ENCODE data around the gene TAF11L13.

Gene TAF11L13

DNA sequence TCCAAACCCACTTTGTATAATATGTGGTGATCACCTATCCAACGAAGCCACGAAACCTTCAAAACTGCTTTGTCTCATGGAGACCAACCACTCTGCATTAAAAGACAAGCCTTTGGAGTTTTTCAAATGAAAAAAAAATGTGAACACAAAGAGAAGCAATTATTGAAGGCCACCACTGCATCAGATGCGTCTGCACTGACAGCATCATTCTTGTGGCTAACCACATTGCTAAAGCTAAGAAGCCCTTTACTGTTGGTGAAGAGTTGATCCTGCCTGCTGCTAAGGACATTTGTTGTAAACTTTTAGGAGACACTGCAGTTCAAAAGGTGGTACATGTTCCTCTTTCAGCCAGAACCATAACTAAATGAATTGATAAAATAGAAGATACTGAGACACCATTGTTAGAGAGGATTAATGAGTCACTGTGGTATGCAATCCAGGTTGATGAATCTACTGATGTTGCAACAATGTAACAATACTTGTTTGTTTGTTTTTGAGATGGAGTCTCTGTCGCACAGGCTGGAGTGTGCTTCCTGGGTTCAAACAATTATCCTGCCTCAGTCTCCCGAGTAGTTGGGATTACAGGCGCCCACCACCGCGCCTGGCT lies 47.8 kb downstream of the TAF11L13 start:
- no peak for ATAC-seq
- TF ChIP-seq RARB (CRISPR knock-in tag; IDR thresholded peaks at IDR 0.05) (no peak), TOX (CRISPR knock-in tag; IDR thresholded peaks at IDR 0.05; ENCODE audit: borderline replicate concordance) (no peak), ZNF8 (CRISPR knock-in tag; IDR thresholded peaks at IDR 0.05) (no peak), ARNTL (CRISPR knock-in tag; IDR thresholded peaks at IDR 0.05; ENCODE audit: borderline replicate concordance, low read depth) (no peak), ZFP3 (CRISPR knock-in tag; IDR thresholded peaks at IDR 0.05) (no peak), ZNF565 (CRISPR knock-in tag; conservative IDR thresholded peaks at IDR 0.05; ENCODE audit: low read depth) (no peak), ZC3H10 (CRISPR knock-in tag; IDR thresholded peaks at IDR 0.05) (no peak), TCF4 (CRISPR knock-in tag; IDR thresholded peaks at IDR 0.05; ENCODE audit: borderline replicate concordance) (no peak), PPARA (CRISPR knock-in tag; IDR thresholded peaks at IDR 0.05; ENCODE audit: borderline replicate concordance) (no peak), GLIS3 (CRISPR knock-in tag; IDR thresholded peaks at IDR 0.05) (no peak), ISL1 (CRISPR knock-in tag; IDR thresholded peaks at IDR 0.05) (no peak), ESRRG (CRISPR knock-in tag; IDR thresholded peaks at IDR 0.05) (no peak)
- TF ChIP-seq, protein P1, sequence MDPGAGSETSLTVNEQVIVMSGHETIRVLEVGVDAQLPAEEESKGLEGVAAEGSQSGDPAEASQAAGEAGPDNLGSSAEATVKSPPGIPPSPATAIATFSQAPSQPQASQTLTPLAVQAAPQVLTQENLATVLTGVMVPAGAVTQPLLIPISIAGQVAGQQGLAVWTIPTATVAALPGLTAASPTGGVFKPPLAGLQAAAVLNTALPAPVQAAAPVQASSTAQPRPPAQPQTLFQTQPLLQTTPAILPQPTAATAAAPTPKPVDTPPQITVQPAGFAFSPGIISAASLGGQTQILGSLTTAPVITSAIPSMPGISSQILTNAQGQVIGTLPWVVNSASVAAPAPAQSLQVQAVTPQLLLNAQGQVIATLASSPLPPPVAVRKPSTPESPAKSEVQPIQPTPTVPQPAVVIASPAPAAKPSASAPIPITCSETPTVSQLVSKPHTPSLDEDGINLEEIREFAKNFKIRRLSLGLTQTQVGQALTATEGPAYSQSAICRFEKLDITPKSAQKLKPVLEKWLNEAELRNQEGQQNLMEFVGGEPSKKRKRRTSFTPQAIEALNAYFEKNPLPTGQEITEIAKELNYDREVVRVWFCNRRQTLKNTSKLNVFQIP (CRISPR knock-in tag; IDR thresholded peaks at IDR 0.05; ENCODE audit: borderline replicate concordance, low read depth): no peak
- TF ChIP-seq, protein P2, sequence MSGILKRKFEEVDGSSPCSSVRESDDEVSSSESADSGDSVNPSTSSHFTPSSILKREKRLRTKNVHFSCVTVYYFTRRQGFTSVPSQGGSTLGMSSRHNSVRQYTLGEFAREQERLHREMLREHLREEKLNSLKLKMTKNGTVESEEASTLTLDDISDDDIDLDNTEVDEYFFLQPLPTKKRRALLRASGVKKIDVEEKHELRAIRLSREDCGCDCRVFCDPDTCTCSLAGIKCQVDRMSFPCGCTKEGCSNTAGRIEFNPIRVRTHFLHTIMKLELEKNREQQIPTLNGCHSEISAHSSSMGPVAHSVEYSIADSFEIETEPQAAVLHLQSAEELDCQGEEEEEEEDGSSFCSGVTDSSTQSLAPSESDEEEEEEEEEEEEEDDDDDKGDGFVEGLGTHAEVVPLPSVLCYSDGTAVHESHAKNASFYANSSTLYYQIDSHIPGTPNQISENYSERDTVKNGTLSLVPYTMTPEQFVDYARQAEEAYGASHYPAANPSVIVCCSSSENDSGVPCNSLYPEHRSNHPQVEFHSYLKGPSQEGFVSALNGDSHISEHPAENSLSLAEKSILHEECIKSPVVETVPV (CRISPR knock-in tag; IDR thresholded peaks at IDR 0.05): no peak
- TF ChIP-seq, protein P3, sequence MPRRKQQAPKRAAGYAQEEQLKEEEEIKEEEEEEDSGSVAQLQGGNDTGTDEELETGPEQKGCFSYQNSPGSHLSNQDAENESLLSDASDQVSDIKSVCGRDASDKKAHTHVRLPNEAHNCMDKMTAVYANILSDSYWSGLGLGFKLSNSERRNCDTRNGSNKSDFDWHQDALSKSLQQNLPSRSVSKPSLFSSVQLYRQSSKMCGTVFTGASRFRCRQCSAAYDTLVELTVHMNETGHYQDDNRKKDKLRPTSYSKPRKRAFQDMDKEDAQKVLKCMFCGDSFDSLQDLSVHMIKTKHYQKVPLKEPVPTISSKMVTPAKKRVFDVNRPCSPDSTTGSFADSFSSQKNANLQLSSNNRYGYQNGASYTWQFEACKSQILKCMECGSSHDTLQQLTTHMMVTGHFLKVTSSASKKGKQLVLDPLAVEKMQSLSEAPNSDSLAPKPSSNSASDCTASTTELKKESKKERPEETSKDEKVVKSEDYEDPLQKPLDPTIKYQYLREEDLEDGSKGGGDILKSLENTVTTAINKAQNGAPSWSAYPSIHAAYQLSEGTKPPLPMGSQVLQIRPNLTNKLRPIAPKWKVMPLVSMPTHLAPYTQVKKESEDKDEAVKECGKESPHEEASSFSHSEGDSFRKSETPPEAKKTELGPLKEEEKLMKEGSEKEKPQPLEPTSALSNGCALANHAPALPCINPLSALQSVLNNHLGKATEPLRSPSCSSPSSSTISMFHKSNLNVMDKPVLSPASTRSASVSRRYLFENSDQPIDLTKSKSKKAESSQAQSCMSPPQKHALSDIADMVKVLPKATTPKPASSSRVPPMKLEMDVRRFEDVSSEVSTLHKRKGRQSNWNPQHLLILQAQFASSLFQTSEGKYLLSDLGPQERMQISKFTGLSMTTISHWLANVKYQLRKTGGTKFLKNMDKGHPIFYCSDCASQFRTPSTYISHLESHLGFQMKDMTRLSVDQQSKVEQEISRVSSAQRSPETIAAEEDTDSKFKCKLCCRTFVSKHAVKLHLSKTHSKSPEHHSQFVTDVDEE (CRISPR knock-in tag; IDR thresholded peaks at IDR 0.05): no peak
- TF ChIP-seq, protein P4, sequence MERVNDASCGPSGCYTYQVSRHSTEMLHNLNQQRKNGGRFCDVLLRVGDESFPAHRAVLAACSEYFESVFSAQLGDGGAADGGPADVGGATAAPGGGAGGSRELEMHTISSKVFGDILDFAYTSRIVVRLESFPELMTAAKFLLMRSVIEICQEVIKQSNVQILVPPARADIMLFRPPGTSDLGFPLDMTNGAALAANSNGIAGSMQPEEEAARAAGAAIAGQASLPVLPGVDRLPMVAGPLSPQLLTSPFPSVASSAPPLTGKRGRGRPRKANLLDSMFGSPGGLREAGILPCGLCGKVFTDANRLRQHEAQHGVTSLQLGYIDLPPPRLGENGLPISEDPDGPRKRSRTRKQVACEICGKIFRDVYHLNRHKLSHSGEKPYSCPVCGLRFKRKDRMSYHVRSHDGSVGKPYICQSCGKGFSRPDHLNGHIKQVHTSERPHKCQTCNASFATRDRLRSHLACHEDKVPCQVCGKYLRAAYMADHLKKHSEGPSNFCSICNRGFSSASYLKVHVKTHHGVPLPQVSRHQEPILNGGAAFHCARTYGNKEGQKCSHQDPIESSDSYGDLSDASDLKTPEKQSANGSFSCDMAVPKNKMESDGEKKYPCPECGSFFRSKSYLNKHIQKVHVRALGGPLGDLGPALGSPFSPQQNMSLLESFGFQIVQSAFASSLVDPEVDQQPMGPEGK (CRISPR knock-in tag; IDR thresholded peaks at IDR 0.05; ENCODE audit: borderline replicate concordance): no peak

DNA sequence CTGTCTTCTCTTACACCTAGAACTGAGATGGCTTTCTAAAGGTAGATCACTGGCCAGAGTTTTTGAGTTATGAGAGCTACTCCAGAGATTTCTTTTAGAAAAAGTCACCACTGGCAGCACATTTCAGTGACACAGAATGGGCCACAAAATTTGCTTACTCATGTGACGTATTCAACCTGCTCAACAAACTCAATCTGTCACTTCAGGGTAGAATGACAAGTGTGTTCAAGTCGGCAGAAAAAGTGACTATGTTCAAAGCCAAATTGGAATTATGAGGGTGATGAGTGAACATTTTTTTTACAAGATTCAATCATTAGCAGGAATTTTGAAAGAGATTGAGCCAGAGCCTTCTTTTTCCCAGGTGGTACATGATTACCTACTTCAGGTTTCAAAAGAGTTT lies 48.8 kb downstream of the TAF11L13 start:
- no peak for ATAC-seq
- TF ChIP-seq ZFP3 (CRISPR knock-in tag; IDR thresholded peaks at IDR 0.05) (no peak), ISL1 (CRISPR knock-in tag; IDR thresholded peaks at IDR 0.05) (no peak), SNAI2 (CRISPR knock-in tag; IDR thresholded peaks at IDR 0.05) (no peak), RARB (CRISPR knock-in tag; IDR thresholded peaks at IDR 0.05) (no peak), ZC3H10 (CRISPR knock-in tag; IDR thresholded peaks at IDR 0.05) (no peak), GLIS3 (CRISPR knock-in tag; IDR thresholded peaks at IDR 0.05) (no peak), TCF4 (CRISPR knock-in tag; IDR thresholded peaks at IDR 0.05; ENCODE audit: borderline replicate concordance) (no peak), PPARA (CRISPR knock-in tag; IDR thresholded peaks at IDR 0.05; ENCODE audit: borderline replicate concordance) (no peak), ARNTL (CRISPR knock-in tag; IDR thresholded peaks at IDR 0.05; ENCODE audit: borderline replicate concordance, low read depth) (no peak), ZFP30 (CRISPR knock-in tag; IDR thresholded peaks at IDR 0.05) (no peak), ZNF565 (CRISPR knock-in tag; conservative IDR thresholded peaks at IDR 0.05; ENCODE audit: low read depth) (no peak), ZNF8 (CRISPR knock-in tag; IDR thresholded peaks at IDR 0.05) (no peak)
- TF ChIP-seq, protein P4 (CRISPR knock-in tag; IDR thresholded peaks at IDR 0.05; ENCODE audit: borderline replicate concordance): no peak
- TF ChIP-seq, protein P5, sequence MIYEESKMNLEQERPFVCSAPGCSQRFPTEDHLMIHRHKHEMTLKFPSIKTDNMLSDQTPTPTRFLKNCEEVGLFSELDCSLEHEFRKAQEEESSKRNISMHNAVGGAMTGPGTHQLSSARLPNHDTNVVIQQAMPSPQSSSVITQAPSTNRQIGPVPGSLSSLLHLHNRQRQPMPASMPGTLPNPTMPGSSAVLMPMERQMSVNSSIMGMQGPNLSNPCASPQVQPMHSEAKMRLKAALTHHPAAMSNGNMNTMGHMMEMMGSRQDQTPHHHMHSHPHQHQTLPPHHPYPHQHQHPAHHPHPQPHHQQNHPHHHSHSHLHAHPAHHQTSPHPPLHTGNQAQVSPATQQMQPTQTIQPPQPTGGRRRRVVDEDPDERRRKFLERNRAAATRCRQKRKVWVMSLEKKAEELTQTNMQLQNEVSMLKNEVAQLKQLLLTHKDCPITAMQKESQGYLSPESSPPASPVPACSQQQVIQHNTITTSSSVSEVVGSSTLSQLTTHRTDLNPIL (CRISPR knock-in tag; IDR thresholded peaks at IDR 0.05; ENCODE audit: low read depth): no peak
